ENCODE measurements around the gene L3MBTL4.

L3MBTL4 gene

DNA sequence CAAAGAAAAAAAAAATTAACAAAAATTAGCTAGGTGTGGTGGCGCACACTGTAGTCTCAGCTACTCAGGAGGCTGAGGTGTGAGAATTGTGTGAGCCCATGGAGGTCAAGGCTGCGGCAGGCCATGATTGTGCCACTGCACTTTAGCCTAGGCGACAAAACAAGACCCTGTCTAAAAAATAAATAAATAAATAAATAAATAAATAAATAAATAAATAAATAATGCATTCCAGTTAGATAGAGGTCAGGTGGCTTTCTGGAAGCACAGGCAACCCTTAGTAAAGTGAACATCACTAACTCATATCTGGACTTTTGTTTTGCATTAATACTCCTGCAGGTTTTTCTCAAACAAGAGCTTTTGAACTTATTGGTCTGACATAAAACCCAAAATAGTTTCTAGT lies 206.8 kb downstream of the L3MBTL4 start:
- no peak overlapping the region for H3K27ac ChIP-seq (ENCODE audit: low read depth, low read length)
- H3K36me3 ChIP-seq (ENCODE audit: control insufficient read depth in 1 of 2, insufficient read depth in 2 of 2, low read length in 2 of 2), result no peaks in the 10 kb centered on the region
- H3K9me3 ChIP-seq (ENCODE audit: control insufficient read depth in 1 of 2, low read length in 2 of 2), result no peaks in the 10 kb centered on the region
- no peaks in the 10 kb centered on the region for H3K27me3 ChIP-seq (ENCODE audit: control insufficient read depth in 1 of 2, insufficient read depth in 2 of 2, low read length in 2 of 2)
- no peak overlapping the region for H3K9ac ChIP-seq (ENCODE audit: low read depth in 1 of 2, low read length in 2 of 2)
- peaks cover 0 to 3% of the 10 kb centered on the region in 2 donors for H3K4me1 ChIP-seq (ENCODE audit: control insufficient read depth in 1 of 2, insufficient read depth in 2 of 2, low read length in 2 of 2)
- no peak overlapping the region for H3K4me3 ChIP-seq (ENCODE audit: low read depth in 1 of 2, low read length in 2 of 2)

- H3K27me3 ChIP-seq (ENCODE audit: control insufficient read depth in 1 of 2, insufficient read depth in 2 of 2, low read length in 2 of 2), result no peaks in the 10 kb centered on the region
- H3K9me3 ChIP-seq (ENCODE audit: control insufficient read depth in 1 of 2, low read length in 2 of 2), result no peaks in the 10 kb centered on the region
- H3K27ac ChIP-seq (ENCODE audit: low read depth, low read length), result no peak overlapping the region
- H3K36me3 ChIP-seq (ENCODE audit: control insufficient read depth in 1 of 2, insufficient read depth in 2 of 2, low read length in 2 of 2), result no peaks in the 10 kb centered on the region
- H3K4me1 ChIP-seq (ENCODE audit: control insufficient read depth in 1 of 2, insufficient read depth in 2 of 2, low read length in 2 of 2), result peaks cover 0 to 3% of the 10 kb centered on the region in 2 donors
- H3K4me3 ChIP-seq (ENCODE audit: low read depth in 1 of 2, low read length in 2 of 2), result no peak overlapping the region
- H3K9ac ChIP-seq (ENCODE audit: low read depth in 1 of 2, low read length in 2 of 2), result no peak overlapping the region
Observed at GRCh38 chr18:6207116-6207515, 207.6 kb downstream of the L3MBTL4 start.

GRCh38 chr18:6205706-6206105 lies 209.0 kb downstream of the L3MBTL4 start:
- Histone ChIP-seq H3K9ac (ENCODE audit: low read depth in 1 of 2, low read length in 2 of 2) (no peak overlapping the region), H3K36me3 (ENCODE audit: control insufficient read depth in 1 of 2, insufficient read depth in 2 of 2, low read length in 2 of 2) (no peaks in the 10 kb centered on the region), H3K4me3 (ENCODE audit: low read depth in 1 of 2, low read length in 2 of 2) (no peak overlapping the region), H3K27ac (ENCODE audit: low read depth, low read length) (no peak overlapping the region), H3K27me3 (ENCODE audit: control insufficient read depth in 1 of 2, insufficient read depth in 2 of 2, low read length in 2 of 2) (no peaks in the 10 kb centered on the region), H3K4me1 (ENCODE audit: control insufficient read depth in 1 of 2, insufficient read depth in 2 of 2, low read length in 2 of 2) (peaks cover 0 to 3% of the 10 kb centered on the region in 2 donors), H3K9me3 (ENCODE audit: control insufficient read depth in 1 of 2, low read length in 2 of 2) (no peaks in the 10 kb centered on the region)

- Histone ChIP-seq H3K36me3 (ENCODE audit: control insufficient read depth in 1 of 2, insufficient read depth in 2 of 2, low read length in 2 of 2) (no peaks in the 10 kb centered on the region), H3K4me3 (ENCODE audit: low read depth in 1 of 2, low read length in 2 of 2) (no peak overlapping the region), H3K27ac (ENCODE audit: low read depth, low read length) (no peak overlapping the region), H3K9ac (ENCODE audit: low read depth in 1 of 2, low read length in 2 of 2) (no peak overlapping the region), H3K27me3 (ENCODE audit: control insufficient read depth in 1 of 2, insufficient read depth in 2 of 2, low read length in 2 of 2) (no peaks in the 10 kb centered on the region), H3K4me1 (ENCODE audit: control insufficient read depth in 1 of 2, insufficient read depth in 2 of 2, low read length in 2 of 2) (peaks cover 0 to 3% of the 10 kb centered on the region in 2 donors), H3K9me3 (ENCODE audit: control insufficient read depth in 1 of 2, low read length in 2 of 2) (no peaks in the 10 kb centered on the region)
Observed at GRCh38 chr18:6204476-6204875, 210.2 kb downstream of the L3MBTL4 start.

DNA sequence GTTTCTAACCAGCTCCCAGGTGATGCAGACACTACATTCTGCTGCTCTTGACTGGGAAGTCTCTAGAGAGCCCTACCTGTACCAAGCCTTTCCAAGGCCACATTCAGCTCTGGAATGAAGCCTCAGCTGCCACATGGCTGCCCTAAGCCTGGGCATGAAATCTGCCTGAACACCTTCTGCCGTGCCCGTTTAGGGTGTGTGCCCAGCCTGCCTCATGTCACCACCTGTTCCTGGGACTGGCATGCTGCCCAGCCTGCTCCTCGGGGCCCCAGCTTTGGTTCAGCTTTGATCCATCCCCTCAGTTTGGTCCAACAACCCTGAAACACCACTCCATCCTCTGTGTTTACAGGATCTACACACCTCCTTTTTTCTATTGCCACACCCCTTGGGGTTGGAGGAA lies 210.9 kb downstream of the L3MBTL4 start:
- Histone ChIP-seq H3K4me3 (ENCODE audit: low read depth in 1 of 2, low read length in 2 of 2) (no peak overlapping the region), H3K9me3 (ENCODE audit: control insufficient read depth in 1 of 2, low read length in 2 of 2) (no peaks in the 10 kb centered on the region), H3K36me3 (ENCODE audit: control insufficient read depth in 1 of 2, insufficient read depth in 2 of 2, low read length in 2 of 2) (no peaks in the 10 kb centered on the region), H3K9ac (ENCODE audit: low read depth in 1 of 2, low read length in 2 of 2) (no peak overlapping the region), H3K27me3 (ENCODE audit: control insufficient read depth in 1 of 2, insufficient read depth in 2 of 2, low read length in 2 of 2) (no peaks in the 10 kb centered on the region), H3K27ac (ENCODE audit: low read depth, low read length) (no peak overlapping the region), H3K4me1 (ENCODE audit: control insufficient read depth in 1 of 2, insufficient read depth in 2 of 2, low read length in 2 of 2) (peaks cover 0 to 3% of the 10 kb centered on the region in 2 donors)

DNA sequence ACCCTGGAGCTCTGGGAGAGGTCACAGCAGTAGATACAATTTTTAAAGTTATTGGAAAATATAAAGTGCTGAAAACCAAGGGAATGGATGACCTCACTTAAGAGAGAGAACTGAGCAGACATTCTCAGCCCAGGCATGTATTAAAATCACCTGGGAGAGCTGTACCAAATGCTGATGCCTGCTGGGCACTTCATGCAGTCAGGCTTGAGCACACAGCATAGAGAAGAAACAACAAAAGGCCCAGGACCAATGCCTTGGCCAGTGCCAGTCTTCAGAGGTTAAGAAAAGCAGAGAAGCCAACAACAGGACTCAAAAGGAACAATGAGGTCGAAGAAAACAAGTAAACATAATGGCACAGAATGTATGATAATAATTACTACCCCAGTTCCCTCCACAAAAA lies 211.8 kb downstream of the L3MBTL4 start:
- no peak overlapping the region for H3K4me3 ChIP-seq (ENCODE audit: low read depth in 1 of 2, low read length in 2 of 2)

DNA sequence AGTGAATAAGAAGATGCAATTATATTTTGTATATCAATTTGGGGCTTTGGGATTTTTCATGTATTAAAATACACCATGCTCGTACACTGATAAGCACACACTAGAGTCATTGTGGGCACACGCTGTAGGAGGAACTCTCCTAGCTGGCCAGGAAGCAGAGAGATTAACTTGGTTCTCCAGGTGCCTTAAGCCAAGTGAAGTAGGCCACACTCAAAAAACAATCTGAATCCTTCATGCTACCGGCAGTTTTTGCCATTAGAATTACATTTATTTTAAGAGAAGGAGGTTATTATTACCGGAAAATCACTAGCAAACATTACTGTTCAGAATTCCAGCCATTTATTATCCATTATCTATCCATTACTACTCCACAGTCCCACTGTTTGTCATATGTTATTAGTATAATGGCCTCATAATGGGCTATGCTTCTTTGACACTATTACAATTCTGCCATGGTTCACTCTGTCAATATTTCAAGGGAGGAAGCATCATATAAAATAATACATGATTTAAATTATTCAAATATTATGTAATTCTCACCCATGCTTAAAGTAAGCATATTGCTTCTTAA lies 214.4 kb downstream of the L3MBTL4 start:
- H3K36me3 ChIP-seq (ENCODE audit: control insufficient read depth in 1 of 2, insufficient read depth in 2 of 2, low read length in 2 of 2), result peaks cover 0 to under 1% of the 10 kb centered on the region in 2 donors
- H3K27ac ChIP-seq (ENCODE audit: low read depth, low read length), result no peak overlapping the region
- no peak overlapping the region for H3K4me3 ChIP-seq (ENCODE audit: low read depth in 1 of 2, low read length in 2 of 2)

More for the DNA sequence above, 211.8 kb downstream of the L3MBTL4 start:
- no peaks in the 10 kb centered on the region for H3K27me3 ChIP-seq (ENCODE audit: control insufficient read depth in 1 of 2, insufficient read depth in 2 of 2, low read length in 2 of 2)
- H3K9me3 ChIP-seq (ENCODE audit: control insufficient read depth in 1 of 2, low read length in 2 of 2), result no peaks in the 10 kb centered on the region
- no peaks in the 10 kb centered on the region for H3K36me3 ChIP-seq (ENCODE audit: control insufficient read depth in 1 of 2, insufficient read depth in 2 of 2, low read length in 2 of 2)
- no peak overlapping the region for H3K9ac ChIP-seq (ENCODE audit: low read depth in 1 of 2, low read length in 2 of 2)
- H3K4me1 ChIP-seq (ENCODE audit: control insufficient read depth in 1 of 2, insufficient read depth in 2 of 2, low read length in 2 of 2), result peaks cover 0 to 3% of the 10 kb centered on the region in 2 donors
- H3K27ac ChIP-seq (ENCODE audit: low read depth, low read length), result no peak overlapping the region

GRCh38 chr18:6199777-6200176 lies 214.9 kb downstream of the L3MBTL4 start:
- no peak overlapping the region for H3K9ac ChIP-seq (ENCODE audit: low read depth in 1 of 2, low read length in 2 of 2)
- peaks cover 0 to 4% of the 10 kb centered on the region in 2 donors for H3K36me3 ChIP-seq (ENCODE audit: control insufficient read depth in 1 of 2, insufficient read depth in 2 of 2, low read length in 2 of 2)
- H3K27ac ChIP-seq (ENCODE audit: low read depth, low read length), result no peak overlapping the region
- H3K4me1 ChIP-seq (ENCODE audit: control insufficient read depth in 1 of 2, insufficient read depth in 2 of 2, low read length in 2 of 2), result peaks cover 0 to 3% of the 10 kb centered on the region in 2 donors
- no peaks in the 10 kb centered on the region for H3K9me3 ChIP-seq (ENCODE audit: control insufficient read depth in 1 of 2, low read length in 2 of 2)
- no peaks in the 10 kb centered on the region for H3K27me3 ChIP-seq (ENCODE audit: control insufficient read depth in 1 of 2, insufficient read depth in 2 of 2, low read length in 2 of 2)
- no peak overlapping the region for H3K4me3 ChIP-seq (ENCODE audit: low read depth in 1 of 2, low read length in 2 of 2)

More for the DNA sequence above, 214.4 kb downstream of the L3MBTL4 start:
- Histone ChIP-seq H3K9me3 (ENCODE audit: control insufficient read depth in 1 of 2, low read length in 2 of 2) (no peaks in the 10 kb centered on the region), H3K9ac (ENCODE audit: low read depth in 1 of 2, low read length in 2 of 2) (no peak overlapping the region), H3K4me1 (ENCODE audit: control insufficient read depth in 1 of 2, insufficient read depth in 2 of 2, low read length in 2 of 2) (peaks cover 0 to 3% of the 10 kb centered on the region in 2 donors), H3K27me3 (ENCODE audit: control insufficient read depth in 1 of 2, insufficient read depth in 2 of 2, low read length in 2 of 2) (no peaks in the 10 kb centered on the region)

- peaks cover 0 to 3% of the 10 kb centered on the region in 2 donors for H3K4me1 ChIP-seq (ENCODE audit: control insufficient read depth in 1 of 2, insufficient read depth in 2 of 2, low read length in 2 of 2)
- no peaks in the 10 kb centered on the region for H3K27me3 ChIP-seq (ENCODE audit: control insufficient read depth in 1 of 2, insufficient read depth in 2 of 2, low read length in 2 of 2)
- no peak overlapping the region for H3K9ac ChIP-seq (ENCODE audit: low read depth in 1 of 2, low read length in 2 of 2)
- H3K36me3 ChIP-seq (ENCODE audit: control insufficient read depth in 1 of 2, insufficient read depth in 2 of 2, low read length in 2 of 2), result peaks cover 0 to 4% of the 10 kb centered on the region in 2 donors
- no peak overlapping the region for H3K4me3 ChIP-seq (ENCODE audit: low read depth in 1 of 2, low read length in 2 of 2)
- H3K9me3 ChIP-seq (ENCODE audit: control insufficient read depth in 1 of 2, low read length in 2 of 2), result no peaks in the 10 kb centered on the region
- no peak overlapping the region for H3K27ac ChIP-seq (ENCODE audit: low read depth, low read length)
Observed at GRCh38 chr18:6198585-6198984, 216.1 kb downstream of the L3MBTL4 start.

GRCh38 chr18:6194640-6195039 lies 220.1 kb downstream of the L3MBTL4 start:
- H3K4me3 ChIP-seq (ENCODE audit: low read depth in 1 of 2, low read length in 2 of 2), result no peak overlapping the region
- H3K27me3 ChIP-seq (ENCODE audit: control insufficient read depth in 1 of 2, insufficient read depth in 2 of 2, low read length in 2 of 2), result no peaks in the 10 kb centered on the region
- H3K27ac ChIP-seq (ENCODE audit: low read depth, low read length), result no peak overlapping the region
- H3K4me1 ChIP-seq (ENCODE audit: control insufficient read depth in 1 of 2, insufficient read depth in 2 of 2, low read length in 2 of 2), result no peaks in the 10 kb centered on the region
- H3K9me3 ChIP-seq (ENCODE audit: control insufficient read depth in 1 of 2, low read length in 2 of 2), result peaks cover 3 to 5% of the 10 kb centered on the region in 2 donors
- peaks cover 0 to 4% of the 10 kb centered on the region in 2 donors for H3K36me3 ChIP-seq (ENCODE audit: control insufficient read depth in 1 of 2, insufficient read depth in 2 of 2, low read length in 2 of 2)
- no peak overlapping the region for H3K9ac ChIP-seq (ENCODE audit: low read depth in 1 of 2, low read length in 2 of 2)

Data from duodenal mucosa (tissue), 2 donors.